ENCODE measurements around the gene CCNY. TPM values are rescaled to one million over a fixed set of nuclear protein-coding genes. Genes with fewer than 3 reads are reported as not detected.

Gene CCNY
- total RNA-seq, 1 experiment from 2014 or later, result 62.2 TPM

GRCh38 chr10:35363587-35363986 lies 27.3 kb downstream of the CCNY start:
- intact Hi-C loops (cut with micrococcal nuclease), result no loop called here
- TF ChIP-seq ZNF274 (IDR thresholded peaks at IDR 0.05; ENCODE audit: low read depth, low read length), result no peak
- no peak for TF ChIP-seq JUND (IDR thresholded peaks at IDR 0.05)
- TF ChIP-seq POLR2AphosphoS5 (IDR thresholded peaks at IDR 0.05; ENCODE audit: low read depth, low read length), result no peak
- TF ChIP-seq RAD21 (IDR thresholded peaks at IDR 0.05; ENCODE audit: low read depth), result no peak
- TF ChIP-seq POLR2A (IDR thresholded peaks at IDR 0.05; ENCODE audit: borderline replicate concordance, extremely low read depth, insufficient read depth, insufficient read length), result no peak
- no peak for TF ChIP-seq YY1 (IDR thresholded peaks at IDR 0.05; ENCODE audit: extremely low read depth, insufficient replicate concordance, low read depth, low read length)
- no peak for TF ChIP-seq CBX3 (IDR thresholded peaks at IDR 0.05; ENCODE audit: low read depth)
- TF ChIP-seq EZH2 (IDR thresholded peaks at IDR 0.05), result no peak
- TF ChIP-seq CEBPB (IDR thresholded peaks at IDR 0.05; ENCODE audit: low read depth), result no peak
- TF ChIP-seq EGR1 (IDR thresholded peaks at IDR 0.05; ENCODE audit: low read depth), result no peak
- peaks cover 12% of the 10 kb centered on the region; the same call in 1 of the 2 replicates for H4K20me1 ChIP-seq (ENCODE audit: insufficient read depth)
- no peaks in the 10 kb centered on the region; a peak in 1 of 4 replicates for H3K4me1 ChIP-seq (ENCODE audit: control insufficient read depth in 1 of 2, insufficient read depth in 2 of 2, low read length in 2 of 2)
- BruUV-seq (replicated peaks), result no TSS peak
- no peak for DNase-seq (ENCODE audit: low read depth, low spot score)
- ChIA-PET CTCF (no interaction called here), POLR2A (no interaction called here), RAD21 (ENCODE audit: low non-redundant PET in 1 of 2, low total read pairs in 2 of 2, uncharacterized antibody in 2 of 2, unreplicated experiment in 2 of 2) (no interaction called here)
- no peak overlapping the region for H3K9ac ChIP-seq (ENCODE audit: low read length)
- H3K27me3 ChIP-seq (ENCODE audit: insufficient read depth, low read length), result no peaks in the 10 kb centered on the region
- peaks cover 87% of the 10 kb centered on the region for H3K79me2 ChIP-seq (ENCODE audit: insufficient read depth, low read length)
- H3K9me3 ChIP-seq (ENCODE audit: control insufficient read depth in 1 of 2, insufficient read depth in 1 of 2, low read depth in 1 of 2, low read length in 2 of 2), result no peaks in the 10 kb centered on the region
- no peak overlapping the region for H3K4me3 ChIP-seq (replicated peaks in 1 of 2; ENCODE audit: low read depth in 1 of 2, low read length in 2 of 2)
- no peak for ATAC-seq
- no peak overlapping the region for H3K27ac ChIP-seq (ENCODE audit: low read depth, low read length)
- no peak overlapping the region for H3K4me2 ChIP-seq (ENCODE audit: low read length)
- H3K36me3 ChIP-seq (ENCODE audit: control insufficient read depth in 1 of 2, insufficient read depth in 2 of 2, low read length in 2 of 2), result no peaks in the 10 kb centered on the region
- no peak overlapping the region for H2AFZ ChIP-seq (ENCODE audit: low read depth, low read length, poor library complexity, severe bottlenecking)
- no peaks in the 10 kb centered on the region for H3K9me2 ChIP-seq (ENCODE audit: insufficient read depth)

- ATAC-seq (no peak), DNase-seq (ENCODE audit: low read depth, low spot score) (no peak)
- ChIA-PET CTCF (no interaction called here), POLR2A (no interaction called here), RAD21 (ENCODE audit: low non-redundant PET in 1 of 2, low total read pairs in 2 of 2, uncharacterized antibody in 2 of 2, unreplicated experiment in 2 of 2) (no interaction called here)
- no peak overlapping the region for H3K4me3 ChIP-seq (replicated peaks in 1 of 2; ENCODE audit: low read depth in 1 of 2, low read length in 2 of 2)
- H3K9ac ChIP-seq (ENCODE audit: low read length), result no peak overlapping the region
- no TSS peak for BruUV-seq (replicated peaks)
- peaks cover 12% of the 10 kb centered on the region; the same call in 1 of the 2 replicates for H4K20me1 ChIP-seq (ENCODE audit: insufficient read depth)
- no peak overlapping the region for H3K4me2 ChIP-seq (ENCODE audit: low read length)
- TF ChIP-seq JUND (IDR thresholded peaks at IDR 0.05), result no peak
- no peak for TF ChIP-seq ZNF274 (IDR thresholded peaks at IDR 0.05; ENCODE audit: low read depth, low read length)
- TF ChIP-seq POLR2AphosphoS5 (IDR thresholded peaks at IDR 0.05; ENCODE audit: low read depth, low read length), result no peak
- TF ChIP-seq EZH2phosphoT487 (IDR thresholded peaks at IDR 0.05; ENCODE audit: borderline replicate concordance), result no peak
- TF ChIP-seq ELF1 (IDR thresholded peaks at IDR 0.05; ENCODE audit: borderline replicate concordance, low read depth), result no peak
- no peak for TF ChIP-seq CTCF (IDR thresholded peaks at IDR 0.05 in 2 of 3, conservative IDR thresholded peaks at IDR 0.05 in 1 of 3; ENCODE audit: borderline replicate concordance in 1 of 3, insufficient read depth in 1 of 3, low read depth in 2 of 3, low read length in 2 of 3)
- TF ChIP-seq RAD21 (IDR thresholded peaks at IDR 0.05; ENCODE audit: low read depth), result no peak
- no peak for TF ChIP-seq YY1 (IDR thresholded peaks at IDR 0.05; ENCODE audit: extremely low read depth, insufficient replicate concordance, low read depth, low read length)
- TF ChIP-seq CEBPB (IDR thresholded peaks at IDR 0.05; ENCODE audit: low read depth), result no peak
- no peak for TF ChIP-seq MAX (IDR thresholded peaks at IDR 0.05)
- TF ChIP-seq EZH2 (IDR thresholded peaks at IDR 0.05), result no peak
- no peaks in the 10 kb centered on the region for H3K9me3 ChIP-seq (ENCODE audit: control insufficient read depth in 1 of 2, insufficient read depth in 1 of 2, low read depth in 1 of 2, low read length in 2 of 2)
- no peaks in the 10 kb centered on the region for H3K36me3 ChIP-seq (ENCODE audit: control insufficient read depth in 1 of 2, insufficient read depth in 2 of 2, low read length in 2 of 2)
- H3K9me2 ChIP-seq (ENCODE audit: insufficient read depth), result no peaks in the 10 kb centered on the region
- H3K79me2 ChIP-seq (ENCODE audit: insufficient read depth, low read length), result peaks cover 87% of the 10 kb centered on the region
- intact Hi-C loops (cut with micrococcal nuclease), result no loop called here
- H2AFZ ChIP-seq (ENCODE audit: low read depth, low read length, poor library complexity, severe bottlenecking), result no peak overlapping the region
- H3K4me1 ChIP-seq (ENCODE audit: control insufficient read depth in 1 of 2, insufficient read depth in 2 of 2, low read length in 2 of 2), result no peaks in the 10 kb centered on the region; a peak in 1 of 4 replicates
- H3K27ac ChIP-seq (ENCODE audit: low read depth, low read length), result no peak overlapping the region
- H3K27me3 ChIP-seq (ENCODE audit: insufficient read depth, low read length), result no peaks in the 10 kb centered on the region
Measured at GRCh38 chr10:35364808-35365207, 28.5 kb downstream of the CCNY start.

Data from HCT116 (cell line).